Adrenal gland (tissue), 12 donors: ENCODE results near the gene ANO2. TPM values are rescaled to one million over a fixed set of nuclear protein-coding genes. Genes with fewer than 3 reads are reported as not detected.
"Not testable (repeated sequence)": the region's sequence is repeated elsewhere in the genome, so short reads cannot be mapped to it uniquely, and the experiment has no call there.

Experiments
- DNase-seq, 7 donors: peaks; one replicate each; pipeline ENCODE4 v3.0.0-alpha.2; 2019 to 2020
- H3K27ac ChIP-seq, 5 donors: fragments of 200-600 bp; sonication (generic) in 4 of 5; 1 replicate in 3 of 5; 2 replicates in 2 of 5; pipeline versions ENCODE4 v1.5.1 to v1.8.0; 2016 to 2020; ENCODE audit warnings: mild to moderate bottlenecking in 1 of 5
- H3K27me3 ChIP-seq: fragments of 200-600 bp; 2 replicates; pipeline ENCODE4 v1.8.0; 2021
- H3K36me3 ChIP-seq, 2 donors: fragments of 200-600 bp; replicated peaks in 1 of 2; 1 replicate in 1 of 2; 2 replicates in 1 of 2; pipeline versions ENCODE4 v1.5.1 to v1.8.0; 2018 to 2022
- H3K4me1 ChIP-seq, 2 donors: fragments of 200-600 bp; replicated peaks in 1 of 2; 1 replicate in 1 of 2; 2 replicates in 1 of 2; pipeline versions ENCODE4 v1.5.1 to v1.8.0; 2018 to 2021
- H3K4me3 ChIP-seq, 4 donors: fragments of 200-600 bp; sonication (generic) in 3 of 4; one replicate each; pipeline ENCODE4 v1.5.1; 2016 to 2018
- H3K9me3 ChIP-seq, 3 donors: fragments of 200-600 bp; sonication (generic) in 1 of 3; replicated peaks in 1 of 3; 1 replicate in 2 of 3; 2 replicates in 1 of 3; pipeline versions ENCODE4 v1.5.1 to v1.8.0; 2016 to 2021
- POLR2A ChIP-seq, 2 donors: fragments of 450-650 bp; IDR thresholded peaks; one replicate each; pipeline ENCODE4 v1.6.1; 2017; ENCODE audit warnings: antibody characterized with exemption in 2 of 2, mild to moderate bottlenecking in 2 of 2, moderate library complexity in 1 of 2
- WGBS, 4 donors: extraction: QIAGEN DNeasy Blood & Tissue Kit in 2 of 4; methylation state at CpG; one replicate each; pipeline versions ENCODE4 v1.1.5 to v1.1.7; 2013 to 2017; 5-methylcytosine and 5-hydroxymethylcytosine counted together
- intact Hi-C, 2 donors: fragments of 100-400 bp; cut with DNase I; formaldehyde crosslinking; loops; one replicate each; pipeline versions ENCODE4 v1.14.1 to v1.15.0; 2022 to 2023
- polyA plus RNA-seq, 3 donors: library from polyadenylated mRNA; stranded (reverse); fragments of 200-250 nt in 2 of 3; fragments of 350-450 nt in 1 of 3; fragmentation: Illumina TruSeq in 1 of 3; extraction: RNeasy Lipid Tissue Mini Kit (QIAGEN cat#74804) in 1 of 3; gene quantifications; one replicate each; pipeline ENCODE4 v1.2.3, GENCODE V29; 2013 to 2014
- total RNA-seq, 9 donors: library from RNA; depleted of rRNA in 4 of 9; stranded (reverse); fragments of >200 nt in 4 of 9; fragments of 120-200 nt in 1 of 9; fragmentation: NEBNext Ultra II Directional in 1 of 9; extraction: Animal tissue kit (Norgen Biotek cat#: 25700) in 1 of 9; gene quantifications; one replicate each; pipeline versions ENCODE4 v1.1.0 to v1.2.4, GENCODE V29; 2013 to 2023
- TF ChIP-seq, protein P1 (sequence below), 6 experiments: fragments of 450-650 bp in 4 of 6; fragments of 200-600 bp in 2 of 6; sonication (generic) in 1 of 6; IDR thresholded peaks; 1 replicate in 5 of 6; 2 replicates in 1 of 6; pipeline versions ENCODE4 v1.5.1 to v1.8.0; 2016 to 2021; ENCODE audit warnings: antibody characterized with exemption in 6 of 6, mild to moderate bottlenecking in 2 of 6, moderate library complexity in 1 of 6
- donor health status: healthy with polysubstance abuse.
- donor health status: Bipolar disorder and iron deficiency.
- donor health status: DM: yes; HTN: yes; CAD: no.
- donor health status: DM: no; HTN: no; CAD: no.
- donor health status: DM: no; HTN: no; CAD: no.
- donor health status: DM: yes; HTN: yes; CAD: no.

ANO2 gene
- total and polyA plus RNA-seq, 12 donors, result 0.17 to 1.8 (median 0.88) TPM; not detected in 1

DNA sequence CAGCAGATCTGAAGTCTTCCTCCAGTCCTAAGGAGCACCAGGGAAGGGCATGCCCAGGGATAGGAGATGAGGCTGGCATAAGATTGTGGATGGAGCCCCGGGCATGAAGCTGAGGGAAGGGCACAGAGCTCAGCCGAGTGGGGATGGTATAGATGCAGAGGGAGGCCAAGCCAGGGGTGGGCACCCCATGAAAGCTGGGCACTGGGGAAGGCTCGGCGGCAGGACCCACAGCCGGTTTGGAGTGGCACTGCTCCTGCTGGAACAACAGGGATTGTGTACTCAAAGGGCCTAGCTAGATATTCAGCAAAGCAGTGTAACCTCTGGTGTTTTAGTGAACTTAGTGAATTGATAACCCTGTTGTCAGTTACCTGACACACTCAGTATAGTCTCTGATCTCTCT lies 396.0 kb downstream of the ANO2 start:
- no peaks in the 10 kb centered on the region for H3K4me1 ChIP-seq
- no peaks in the 10 kb centered on the region for H3K27me3 ChIP-seq
- H3K9me3 ChIP-seq, result no peaks in the 10 kb centered on the region
- TF ChIP-seq, protein P1, sequence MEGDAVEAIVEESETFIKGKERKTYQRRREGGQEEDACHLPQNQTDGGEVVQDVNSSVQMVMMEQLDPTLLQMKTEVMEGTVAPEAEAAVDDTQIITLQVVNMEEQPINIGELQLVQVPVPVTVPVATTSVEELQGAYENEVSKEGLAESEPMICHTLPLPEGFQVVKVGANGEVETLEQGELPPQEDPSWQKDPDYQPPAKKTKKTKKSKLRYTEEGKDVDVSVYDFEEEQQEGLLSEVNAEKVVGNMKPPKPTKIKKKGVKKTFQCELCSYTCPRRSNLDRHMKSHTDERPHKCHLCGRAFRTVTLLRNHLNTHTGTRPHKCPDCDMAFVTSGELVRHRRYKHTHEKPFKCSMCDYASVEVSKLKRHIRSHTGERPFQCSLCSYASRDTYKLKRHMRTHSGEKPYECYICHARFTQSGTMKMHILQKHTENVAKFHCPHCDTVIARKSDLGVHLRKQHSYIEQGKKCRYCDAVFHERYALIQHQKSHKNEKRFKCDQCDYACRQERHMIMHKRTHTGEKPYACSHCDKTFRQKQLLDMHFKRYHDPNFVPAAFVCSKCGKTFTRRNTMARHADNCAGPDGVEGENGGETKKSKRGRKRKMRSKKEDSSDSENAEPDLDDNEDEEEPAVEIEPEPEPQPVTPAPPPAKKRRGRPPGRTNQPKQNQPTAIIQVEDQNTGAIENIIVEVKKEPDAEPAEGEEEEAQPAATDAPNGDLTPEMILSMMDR (IDR thresholded peaks at IDR 0.05), result no peak
- TF ChIP-seq POLR2A (IDR thresholded peaks at IDR 0.05), result no peak
- H3K4me3 ChIP-seq, result no peak overlapping the region
- 73 to 89% (median 78%) methylated on average over 5 of the region's 5 CpGs for WGBS, 4 donors
- DNase-seq, result no peak
- H3K27ac ChIP-seq, result no peak overlapping the region
- intact Hi-C loops, result no loop called here
- no peaks in the 10 kb centered on the region for H3K36me3 ChIP-seq

DNA sequence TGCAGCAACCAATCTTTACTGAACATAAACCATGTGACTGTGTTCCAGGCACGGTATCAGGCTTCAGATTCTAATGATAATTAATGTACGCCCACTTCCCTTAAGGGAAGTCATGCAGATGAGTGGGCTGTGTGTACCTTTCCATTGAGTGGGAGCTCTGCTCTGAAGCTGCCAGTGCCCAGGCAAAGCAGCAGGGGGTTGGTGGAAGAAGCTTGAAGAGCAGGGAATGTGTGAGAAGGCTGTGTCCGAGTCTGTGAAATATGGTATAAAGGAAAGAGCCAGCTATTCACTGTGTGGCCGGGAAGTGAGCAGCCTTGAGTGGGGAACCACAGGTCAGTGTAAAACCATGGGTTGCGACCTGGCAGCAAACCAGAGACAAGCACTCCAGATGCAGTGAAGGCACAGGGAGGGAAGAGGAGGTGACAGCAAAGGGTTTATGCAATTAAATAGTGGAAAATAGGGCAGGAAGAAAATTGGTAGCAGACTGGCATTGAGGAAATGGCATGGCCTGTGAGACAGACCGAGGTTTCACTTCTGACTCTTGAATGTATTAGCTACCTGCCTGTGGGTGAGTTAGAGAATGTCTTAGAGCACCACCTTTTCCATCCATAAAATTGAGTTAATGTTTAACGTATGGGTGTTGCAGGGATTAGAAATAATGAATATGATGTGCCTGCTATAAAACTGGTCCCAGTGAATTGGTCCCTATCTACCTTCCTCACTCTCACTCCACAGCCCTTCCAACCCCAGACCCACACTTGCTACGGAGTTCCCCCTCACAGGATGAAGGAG lies 396.7 kb downstream of the ANO2 start:
- TF ChIP-seq POLR2A (IDR thresholded peaks at IDR 0.05), result no peak
- TF ChIP-seq, protein P1 (IDR thresholded peaks at IDR 0.05), result no peak
- no peaks in the 10 kb centered on the region for H3K9me3 ChIP-seq
- DNase-seq, result no peak
- H3K36me3 ChIP-seq, result no peaks in the 10 kb centered on the region
- H3K27ac ChIP-seq, result no peak overlapping the region
- no peak overlapping the region for H3K4me3 ChIP-seq
- 53 to 64% (median 55%) methylated on average over 8 of the region's 8 CpGs for WGBS, 4 donors
- H3K4me1 ChIP-seq, result no peaks in the 10 kb centered on the region
- intact Hi-C loops, result no loop called here
- no peaks in the 10 kb centered on the region for H3K27me3 ChIP-seq

DNA sequence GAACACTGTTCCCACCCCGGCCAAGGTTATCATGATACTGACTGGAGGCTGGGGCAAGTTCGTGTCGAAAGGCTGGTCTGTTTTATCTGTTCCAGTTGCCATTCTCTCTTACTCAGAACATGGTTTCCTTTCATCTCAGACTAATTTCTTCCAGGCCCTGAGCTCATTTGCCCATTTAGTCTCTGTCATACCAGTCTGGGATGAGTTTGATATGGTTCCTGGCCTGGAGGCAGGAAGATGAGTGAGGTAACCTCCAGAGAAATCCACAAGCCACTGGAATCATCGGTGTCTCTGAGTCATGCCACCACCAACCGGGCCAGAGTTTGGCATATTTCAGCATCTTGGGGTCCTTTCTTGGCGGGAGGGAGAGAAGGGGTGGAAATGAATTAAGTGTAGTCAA lies 398.4 kb downstream of the ANO2 start:
- H3K9me3 ChIP-seq, result no peaks in the 10 kb centered on the region
- H3K36me3 ChIP-seq, result no peaks in the 10 kb centered on the region
- intact Hi-C loops, result no loop called here
- no peak for DNase-seq
- TF ChIP-seq POLR2A (IDR thresholded peaks at IDR 0.05), result no peak
- TF ChIP-seq, protein P1 (IDR thresholded peaks at IDR 0.05), result no peak
- H3K27ac ChIP-seq, result no peak overlapping the region
- no peaks in the 10 kb centered on the region for H3K4me1 ChIP-seq
- no peaks in the 10 kb centered on the region for H3K27me3 ChIP-seq
- H3K4me3 ChIP-seq, result no peak overlapping the region
- WGBS, 4 donors, result 77 to 84% (median 81%) methylated on average over 6 of the region's 6 CpGs

DNA sequence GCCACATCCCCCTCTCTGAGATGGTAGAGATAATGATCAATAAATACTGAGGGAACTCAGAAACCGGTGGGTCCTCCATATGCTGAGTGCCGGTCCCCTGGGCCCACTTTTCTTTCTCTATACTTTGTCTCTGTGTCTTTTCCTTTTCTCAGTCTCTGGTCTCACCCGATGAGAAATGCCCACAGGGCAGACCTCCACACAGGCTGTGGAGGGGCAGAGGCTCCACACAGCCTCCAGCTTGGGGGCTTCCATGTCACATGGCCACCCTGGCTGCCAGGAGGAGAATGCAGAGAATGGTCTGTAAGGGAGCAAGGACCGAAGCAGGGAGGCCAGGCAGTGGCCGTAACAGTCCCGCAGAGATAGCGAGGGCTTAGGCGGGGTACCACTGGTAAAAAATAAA lies 407.3 kb downstream of the ANO2 start:
- Histone ChIP-seq H3K4me3 (no peak overlapping the region), H3K36me3 (no peaks in the 10 kb centered on the region), H3K27ac (no peak overlapping the region), H3K9me3 (no peaks in the 10 kb centered on the region), H3K27me3 (no peaks in the 10 kb centered on the region), H3K4me1 (no peaks in the 10 kb centered on the region)
- DNase-seq, result no peak
- intact Hi-C loops, result no loop called here
- TF ChIP-seq POLR2A (IDR thresholded peaks at IDR 0.05), result no peak
- TF ChIP-seq, protein P1 (IDR thresholded peaks at IDR 0.05), result no peak
- WGBS, 4 donors, result 76 to 84% (median 81%) methylated on average over 8 of the region's 8 CpGs

DNA sequence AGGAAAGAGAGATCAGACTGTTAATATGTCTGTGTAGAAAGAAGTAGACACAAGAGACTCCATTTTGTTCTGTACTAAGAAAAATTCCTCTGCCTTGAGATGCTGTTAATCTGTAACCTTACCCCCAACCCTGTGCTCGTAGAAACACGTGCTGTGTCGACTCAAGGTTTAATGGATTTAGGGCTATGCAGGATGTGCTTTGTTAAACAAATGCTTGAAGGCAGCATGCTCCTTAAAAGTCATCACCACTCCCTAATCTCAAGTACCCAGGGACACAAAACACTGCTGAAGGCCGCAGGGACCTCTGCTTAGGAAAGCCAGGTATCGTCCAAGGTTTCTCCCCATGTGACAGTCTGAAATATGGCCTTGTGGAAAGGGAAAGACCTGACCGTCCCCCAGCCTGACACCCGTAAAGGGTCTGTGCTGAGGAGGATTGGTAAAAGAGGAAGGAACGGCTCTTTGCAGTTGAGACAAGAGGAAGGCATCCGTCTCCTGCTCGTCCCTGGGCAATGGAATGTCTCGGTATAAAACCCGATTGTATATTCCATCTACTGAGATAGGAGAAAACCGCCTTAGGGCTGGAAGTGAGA lies 407.9 kb downstream of the ANO2 start:
- WGBS, 4 donors, result 26 to 32% (median 30%) methylated on average over 4 to 13 of the region's 13 CpGs
- H3K36me3 ChIP-seq, H3K4me3 ChIP-seq, H3K9me3 ChIP-seq, DNase-seq, intact Hi-C loops, H3K27me3 ChIP-seq, H3K27ac ChIP-seq, H3K4me1 ChIP-seq: not testable (repeated sequence)
